GM18870 (cell line): ENCODE results near the gene PHF8.

Experiments
- ATAC-seq: cut with Tn5 transposase; IDR thresholded peaks from one replicate; pipeline ENCODE4 v1.9.1; 2021; ENCODE audit warnings: moderate library complexity; ENCODE audit not compliant: unreplicated experiment

The PHF8 gene

DNA sequence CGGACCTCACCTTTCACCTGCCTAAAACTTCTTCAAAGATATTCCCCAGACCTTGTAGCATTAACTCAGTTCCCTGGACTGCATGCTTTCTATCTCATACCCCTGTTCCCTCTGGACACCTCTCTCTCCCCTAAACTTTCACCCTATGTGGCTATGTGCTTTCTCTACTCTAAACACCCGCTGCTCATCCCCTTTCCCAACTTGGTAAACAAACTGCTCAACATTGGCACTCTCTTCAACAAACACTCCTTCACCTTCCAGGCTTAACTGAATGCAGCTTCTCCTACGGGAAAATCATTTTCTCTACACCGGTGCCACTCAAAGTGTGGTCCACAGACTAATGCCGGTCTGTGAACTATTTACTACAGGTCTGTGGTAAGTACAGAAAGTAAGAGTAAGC, 19.9 kb downstream of the PHF8 start:
- ATAC-seq: no peak

DNA sequence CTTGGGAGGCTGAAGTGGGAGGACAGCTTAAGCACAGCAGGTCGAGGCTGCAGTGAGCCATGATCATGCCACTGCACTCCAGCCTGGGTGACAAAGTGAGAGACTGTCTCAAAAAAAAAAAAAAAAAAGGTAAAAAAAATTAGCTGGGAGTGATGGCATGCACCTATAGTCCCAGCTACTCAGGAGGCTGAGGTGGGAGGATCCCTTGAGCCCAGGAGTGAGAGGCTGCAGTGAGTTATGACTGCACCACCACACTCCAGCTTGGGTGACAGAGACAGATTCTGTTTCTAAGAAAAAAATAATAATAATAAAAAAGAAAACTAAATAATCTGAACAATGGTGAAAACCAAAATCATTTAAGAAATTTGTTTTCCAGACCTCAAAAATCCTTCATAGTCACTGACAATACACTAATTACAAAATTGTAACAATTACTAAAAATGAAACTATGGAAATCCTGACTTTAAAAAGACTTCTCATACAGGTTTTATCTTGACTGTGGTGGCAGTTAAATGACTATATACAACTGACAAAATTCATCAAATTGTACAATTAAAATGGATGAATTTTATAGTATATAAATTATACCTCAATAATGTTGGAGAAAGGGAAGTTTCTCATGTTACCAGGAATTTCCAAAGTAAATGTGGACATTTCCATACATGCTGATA, 31.3 kb downstream of the PHF8 start:
- ATAC-seq: no peak

DNA sequence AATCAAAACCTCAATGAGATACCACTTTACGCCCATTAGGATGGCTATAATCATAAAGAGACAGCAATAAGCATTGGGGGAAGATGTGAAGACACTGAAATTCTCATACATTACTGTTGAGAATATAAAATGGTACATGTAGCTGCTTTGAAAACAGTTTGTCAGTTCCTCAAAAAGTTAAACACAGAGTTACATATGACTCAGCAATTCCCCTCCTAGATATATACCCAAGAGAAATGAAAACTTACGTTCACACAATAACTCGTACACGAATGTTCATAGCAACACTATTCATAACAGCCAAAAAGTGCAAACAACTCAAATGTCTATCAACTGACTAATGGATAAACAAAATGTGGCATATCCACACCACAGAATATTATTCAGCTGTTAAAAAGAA, 36.6 kb downstream of the PHF8 start:
- no peak for ATAC-seq

DNA sequence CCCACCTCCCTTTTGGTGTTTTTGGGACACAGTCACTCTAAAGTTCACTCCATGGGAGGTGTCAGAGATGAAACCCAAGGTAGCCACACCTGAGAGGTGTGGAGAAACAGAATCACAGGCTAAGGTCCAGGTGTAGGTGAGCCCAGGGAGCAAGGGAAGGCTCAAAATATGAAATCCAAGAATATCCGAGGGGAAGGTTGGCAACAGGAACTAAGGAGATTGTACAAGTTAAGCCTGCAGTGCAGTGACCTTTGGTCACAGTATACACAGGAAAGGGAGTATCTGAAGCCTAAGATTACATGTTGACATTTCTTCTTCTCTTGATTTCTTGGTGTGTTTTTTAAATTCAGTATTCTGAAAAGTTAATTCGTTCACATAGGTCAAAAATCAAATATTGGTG, 46.5 kb downstream of the PHF8 start:
- ATAC-seq: no peak

DNA sequence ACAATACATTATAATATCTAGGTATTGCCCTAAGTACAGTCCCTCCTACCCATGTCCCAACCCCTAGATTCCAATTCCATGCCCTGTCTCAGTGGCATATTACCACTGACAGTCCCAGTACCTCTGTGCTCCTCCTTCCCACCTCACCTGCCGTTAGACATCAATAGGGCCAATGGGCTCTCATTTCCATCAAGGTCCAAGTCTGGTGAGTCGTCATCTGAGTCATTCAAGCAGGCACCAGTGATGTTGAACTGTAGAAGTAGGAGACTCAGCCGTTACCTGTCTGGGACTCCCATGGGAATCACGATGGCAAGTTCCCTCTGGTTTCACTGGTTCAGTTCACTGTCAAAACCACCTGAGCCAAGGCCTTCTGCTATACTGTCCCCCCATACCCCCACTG, 51.7 kb downstream of the PHF8 start:
- no peak for ATAC-seq

DNA sequence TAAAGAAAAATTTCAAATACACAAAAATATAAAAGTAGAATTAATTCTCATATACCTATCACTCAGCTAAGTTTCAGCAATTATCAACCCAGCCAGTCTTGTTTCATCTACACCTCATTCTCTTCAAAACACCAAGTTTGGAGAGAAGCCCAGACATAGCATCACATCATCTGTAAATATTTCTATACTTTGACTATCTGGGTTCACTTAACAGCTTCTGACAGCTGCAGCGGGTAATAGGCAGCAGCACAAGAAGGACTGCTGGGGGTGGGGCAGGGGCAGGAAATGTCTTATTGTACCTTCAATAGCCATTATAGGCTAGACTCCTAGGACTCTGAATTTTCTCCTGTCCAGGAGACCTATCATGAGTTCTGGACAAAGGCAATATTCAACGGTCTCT, 54.1 kb downstream of the PHF8 start:
- no peak for ATAC-seq

DNA sequence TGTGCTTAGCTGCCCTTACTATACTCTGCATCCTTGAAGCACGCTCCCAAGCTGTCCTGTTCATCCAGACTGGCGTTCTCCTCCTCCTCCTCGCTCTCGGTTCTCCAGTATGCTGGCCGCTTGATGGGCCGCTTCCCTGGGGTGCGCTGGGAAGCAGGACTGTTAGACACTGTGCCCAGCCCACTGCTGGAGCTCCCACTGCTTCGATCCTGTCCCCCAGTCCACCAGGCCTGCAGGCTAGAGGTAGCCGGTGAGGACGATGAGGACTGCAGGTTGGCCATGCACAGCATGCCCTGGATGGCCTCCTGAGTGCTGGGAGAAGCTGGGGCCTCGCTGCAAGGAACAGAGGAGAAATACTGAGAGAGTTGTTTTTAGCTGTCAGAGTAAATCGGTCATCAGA, 59.4 kb downstream of the PHF8 start:
- ATAC-seq: no peak

DNA sequence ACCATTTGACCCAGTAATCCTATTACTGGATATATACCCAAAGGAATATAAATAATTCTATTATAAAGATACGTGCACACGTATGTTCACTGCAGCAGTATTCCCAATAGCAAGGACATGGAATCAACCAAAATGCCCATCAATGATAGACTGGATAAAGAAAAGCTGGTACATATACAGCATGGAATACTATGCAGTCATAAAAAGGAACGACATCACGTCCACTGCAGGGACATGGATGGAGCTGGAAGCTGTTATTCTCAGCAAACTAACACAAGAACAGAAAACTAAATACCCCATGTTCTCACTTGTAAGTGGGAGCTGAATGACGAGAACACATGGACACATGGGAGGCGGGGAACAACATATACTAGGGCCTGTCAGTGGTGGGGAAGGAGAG, 69.7 kb downstream of the PHF8 start:
- ATAC-seq: no peak

DNA sequence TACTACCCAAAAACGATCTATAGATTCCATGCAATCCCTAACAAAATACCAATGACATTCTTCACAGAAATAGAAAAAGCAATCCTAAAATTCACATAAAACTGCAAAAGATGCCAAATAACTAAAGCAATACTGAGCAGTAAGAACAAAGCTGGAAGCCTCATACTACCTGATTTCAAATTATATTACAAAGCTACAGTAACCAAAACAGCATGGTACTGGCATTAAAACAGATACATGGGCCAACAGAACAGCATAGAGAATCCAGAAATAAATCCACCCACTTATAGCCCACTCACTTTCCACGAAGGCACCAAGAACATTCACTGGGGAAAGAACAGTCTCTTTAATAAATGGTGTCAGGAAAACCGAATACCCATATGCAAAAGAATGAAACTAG, 74.7 kb downstream of the PHF8 start:
- no peak for ATAC-seq

DNA sequence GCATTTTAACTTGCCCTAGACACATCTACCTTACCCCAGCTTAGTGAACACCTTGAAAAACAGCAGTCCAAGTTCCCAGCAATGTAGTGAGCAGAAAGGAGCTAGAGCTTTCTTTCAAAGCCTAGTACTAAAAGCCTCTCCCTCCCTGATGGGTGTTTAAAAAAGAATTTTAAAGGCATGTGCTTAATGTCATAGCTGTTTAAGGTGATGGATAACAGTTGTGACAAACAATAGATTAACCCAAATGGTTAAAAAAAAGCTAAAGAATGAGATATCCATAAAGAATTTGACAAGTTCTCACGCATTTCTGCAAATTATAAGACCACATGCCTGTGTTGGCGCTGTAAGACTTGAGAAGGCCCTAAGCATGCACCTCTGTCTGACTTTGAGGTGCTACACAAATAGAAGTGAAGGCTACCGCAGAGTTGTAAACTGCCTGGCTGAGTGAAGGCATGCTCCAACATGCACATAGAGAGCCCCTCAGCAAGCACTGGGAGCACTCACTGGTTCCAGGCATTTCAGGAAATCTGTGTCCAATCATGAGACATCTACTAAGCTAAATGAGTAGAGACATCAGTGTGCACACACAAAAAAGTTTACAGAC, 94.0 kb downstream of the PHF8 start:
- no peak for ATAC-seq

DNA sequence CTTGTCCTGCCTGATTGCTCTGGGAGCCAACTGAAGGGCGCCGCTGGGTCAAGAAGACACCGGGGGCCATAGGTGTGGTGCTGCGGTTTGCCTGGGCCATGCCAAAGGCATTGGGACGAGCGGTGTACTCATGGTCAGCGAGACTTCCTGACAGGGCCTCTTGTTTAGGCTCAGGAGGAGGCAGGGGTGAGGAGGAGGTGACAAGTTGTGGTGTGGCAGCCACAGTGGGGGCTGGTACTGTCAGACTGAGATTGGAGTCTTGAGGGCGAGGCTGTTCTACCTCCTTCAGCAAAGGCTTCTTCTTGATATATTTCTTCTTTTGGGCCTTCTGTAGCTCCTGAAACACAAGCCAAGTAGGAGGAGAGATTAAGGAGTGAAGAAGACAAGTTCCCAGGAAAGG, 104.1 kb downstream of the PHF8 start:
- ATAC-seq: no peak

DNA sequence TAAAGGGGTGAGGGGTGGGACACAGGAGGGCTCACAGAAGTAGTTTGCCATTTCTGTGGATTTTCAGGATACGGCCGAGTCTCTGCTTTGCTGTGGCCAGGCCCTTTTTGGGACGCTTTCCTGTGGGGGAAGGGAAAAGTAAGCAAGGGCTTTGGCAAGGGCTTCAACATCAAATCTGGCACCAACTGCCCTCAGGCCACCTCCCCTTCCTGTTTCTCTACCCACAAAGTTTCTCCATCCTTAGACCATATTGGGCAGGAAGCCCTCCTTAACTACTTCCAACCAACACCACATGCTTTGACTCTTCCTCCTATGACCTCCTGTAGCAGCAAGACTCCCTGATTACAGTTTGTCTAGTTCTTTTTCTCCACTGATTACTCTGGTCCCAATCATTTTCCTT, 105.1 kb downstream of the PHF8 start:
- no peak for ATAC-seq

DNA sequence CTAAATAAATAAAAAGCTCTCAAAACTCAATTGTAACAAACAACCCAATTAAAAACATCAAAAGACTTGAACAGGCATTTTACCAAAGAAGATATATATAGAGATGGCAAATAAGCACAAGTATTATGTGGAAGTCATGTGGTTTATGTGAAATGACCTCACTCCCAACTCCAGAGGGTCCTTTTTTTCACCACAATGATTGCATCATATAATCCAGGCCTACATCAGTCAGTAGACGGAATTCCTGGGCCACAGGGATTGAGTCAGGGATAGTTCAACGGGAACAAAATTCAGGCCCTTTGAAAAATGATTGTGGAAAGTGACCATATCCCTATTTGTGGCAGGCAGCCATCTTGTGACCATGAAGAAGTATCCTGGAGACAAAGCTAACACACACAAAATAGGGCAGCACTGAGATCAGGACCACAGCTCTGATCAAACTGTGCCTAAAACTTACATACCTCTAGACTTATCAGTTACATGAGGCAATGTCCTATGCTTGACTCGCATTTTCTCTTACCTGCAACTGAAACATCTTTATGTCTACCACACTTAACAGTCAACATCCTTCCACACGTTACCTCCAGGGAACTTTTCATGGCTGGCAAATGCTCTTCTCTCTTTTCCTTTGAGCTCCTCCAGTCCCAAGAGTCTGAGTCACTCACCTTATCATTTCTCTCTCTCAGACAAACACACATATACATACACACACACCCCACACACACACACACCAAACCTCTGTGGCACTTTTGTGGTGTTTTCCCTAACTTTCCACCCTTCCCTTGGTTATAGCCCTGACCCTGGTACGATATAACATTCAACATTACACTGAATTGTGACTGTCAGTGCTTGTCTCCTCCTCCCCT, 113.5 kb downstream of the PHF8 start:
- no peak for ATAC-seq

DNA sequence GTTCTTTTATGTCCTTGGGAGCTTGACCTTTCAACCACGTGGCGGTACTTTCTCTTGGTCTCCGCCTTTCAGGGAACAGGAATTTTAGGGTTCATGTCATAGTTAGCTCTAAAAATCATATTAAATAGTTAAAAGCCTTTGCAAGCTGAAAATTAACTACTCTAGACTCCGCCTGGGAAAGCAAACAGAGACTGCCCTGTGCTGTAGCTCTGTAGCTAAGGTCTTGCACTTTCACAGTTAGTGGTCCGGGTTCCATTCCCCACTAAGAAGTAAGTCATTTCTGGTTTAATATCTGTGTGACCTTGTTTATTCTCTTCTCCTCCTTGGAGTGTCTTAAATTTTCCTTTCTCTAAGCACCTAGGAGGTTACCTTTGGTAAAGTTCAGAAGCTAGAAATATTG, 118.2 kb downstream of the PHF8 start:
- no peak for ATAC-seq

DNA sequence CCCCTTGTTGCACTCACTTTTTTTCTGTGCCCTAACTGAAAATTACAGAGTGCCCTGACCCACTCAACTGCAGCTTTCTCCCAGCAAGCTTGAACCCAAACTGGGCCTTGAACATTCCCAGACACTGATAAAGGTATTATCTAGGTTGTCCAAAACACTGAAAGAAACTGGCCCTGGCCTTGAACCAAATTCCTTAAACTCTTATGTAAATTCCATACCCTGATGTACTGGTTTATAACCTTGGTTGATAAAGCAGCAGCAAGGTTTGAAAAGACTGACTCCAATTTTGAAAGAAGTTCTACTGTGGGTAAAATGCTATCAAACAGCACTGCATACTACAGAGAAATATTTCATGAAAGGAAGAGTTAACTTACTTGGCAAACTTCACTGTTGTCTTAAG, 125.6 kb downstream of the PHF8 start:
- ATAC-seq: no peak

DNA sequence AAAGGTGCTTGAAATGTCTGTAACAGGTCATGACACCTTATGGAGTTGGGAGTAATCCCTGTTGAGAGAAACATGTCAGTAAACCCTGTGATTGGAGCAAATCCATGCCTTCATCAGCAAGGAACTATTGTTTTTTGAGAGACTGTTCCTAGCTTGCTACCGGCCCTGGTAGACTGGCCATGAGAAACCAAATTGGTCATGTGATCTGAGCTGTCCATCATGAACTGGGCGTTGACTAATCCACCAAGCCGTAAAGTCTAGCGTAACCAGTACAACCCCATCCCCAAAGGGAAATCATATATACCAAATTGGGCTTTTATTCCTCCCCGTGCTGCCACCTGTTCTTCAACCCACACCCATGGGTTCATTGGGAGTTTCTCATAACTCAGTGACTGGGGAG, 143.7 kb downstream of the PHF8 start:
- no peak for ATAC-seq

DNA sequence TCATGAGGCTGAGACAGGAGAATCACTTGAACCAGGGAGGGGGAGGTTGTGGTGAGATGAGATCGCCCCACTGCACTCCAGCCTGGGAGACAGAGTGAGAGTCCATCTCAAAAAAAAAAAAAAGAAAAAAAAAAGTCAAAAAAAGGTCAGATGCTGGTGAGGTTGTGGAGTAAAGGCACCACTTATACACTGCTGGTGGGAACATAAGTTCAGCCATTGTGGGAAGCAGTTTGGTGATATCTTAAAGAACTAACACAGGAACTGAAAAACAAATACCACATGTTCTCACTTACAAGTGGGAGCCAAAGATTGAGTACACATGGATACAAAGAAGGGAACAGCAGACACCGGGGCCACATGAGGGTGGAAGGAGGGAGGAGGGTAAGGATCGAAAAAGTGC, 149.0 kb downstream of the PHF8 start:
- no peak for ATAC-seq
